Measurements from ENCODE around the gene COG4. TPM values are rescaled to one million over a fixed set of nuclear protein-coding genes. Genes with fewer than 3 reads are reported as not detected.

COG4 gene
- total RNA-seq, 1 experiment from 2014 or later, result 54.2 TPM

GRCh38 chr16:70483426-70483825 lies 39.9 kb downstream of the COG4 start:
- Histone ChIP-seq H3K9ac (ENCODE audit: low read length) (no peak overlapping the region), H3K79me2 (ENCODE audit: insufficient read depth, low read length) (no peaks in the 10 kb centered on the region), H3K27me3 (ENCODE audit: insufficient read depth, low read length) (no peaks in the 10 kb centered on the region), H3K4me1 (ENCODE audit: control insufficient read depth in 1 of 2, insufficient read depth in 2 of 2, low read length in 2 of 2) (peaks cover 3 to 10% of the 10 kb centered on the region in 2 experiments; a peak in 3 of 4 replicates), H4K20me1 (ENCODE audit: insufficient read depth) (no peaks in the 10 kb centered on the region), H3K4me3 (replicated peaks in 1 of 2; ENCODE audit: low read depth in 1 of 2, low read length in 2 of 2) (no peak overlapping the region), H3K4me2 (ENCODE audit: low read length) (no peak overlapping the region), H3K27ac (ENCODE audit: low read depth, low read length) (no peak overlapping the region), H2AFZ (ENCODE audit: low read depth, low read length, poor library complexity, severe bottlenecking) (no peak overlapping the region), H3K9me3 (ENCODE audit: control insufficient read depth in 1 of 2, insufficient read depth in 1 of 2, low read depth in 1 of 2, low read length in 2 of 2) (no peaks in the 10 kb centered on the region), H3K9me2 (ENCODE audit: insufficient read depth) (no peaks in the 10 kb centered on the region), H3K36me3 (ENCODE audit: control insufficient read depth in 1 of 2, insufficient read depth in 2 of 2, low read length in 2 of 2) (peaks cover 0 to 3% of the 10 kb centered on the region in 2 experiments; a peak in 1 of 4 replicates)
- RAD21 ChIA-PET (ENCODE audit: low non-redundant PET in 1 of 2, low total read pairs in 2 of 2, uncharacterized antibody in 2 of 2, unreplicated experiment in 2 of 2), result interaction anchor here in 1 of 2 experiments (0.7 kb wide), 1 partner anchor 210 kb away, joined by 3 read pairs; no protein-coding TSS in a partner anchor
- POLR2A ChIA-PET, result no interaction called here
- CTCF ChIA-PET, result no interaction called here
- ATAC-seq (no peak), DNase-seq (ENCODE audit: low read depth, low spot score) (no peak)
- intact Hi-C loops (cut with micrococcal nuclease), result no loop called here
- no TSS peak for BruUV-seq (replicated peaks)
- TF ChIP-seq ZNF274 (IDR thresholded peaks at IDR 0.05; ENCODE audit: low read depth, low read length) (no peak), SRF (IDR thresholded peaks at IDR 0.05; ENCODE audit: low read depth) (no peak), FOSL1 (IDR thresholded peaks at IDR 0.05; ENCODE audit: low read depth) (no peak), EZH2 (IDR thresholded peaks at IDR 0.05) (no peak), ELF1 (IDR thresholded peaks at IDR 0.05; ENCODE audit: borderline replicate concordance, low read depth) (no peak), REST (IDR thresholded peaks at IDR 0.05; ENCODE audit: low read depth) (no peak), MAX (IDR thresholded peaks at IDR 0.05) (no peak), EZH2phosphoT487 (IDR thresholded peaks at IDR 0.05; ENCODE audit: borderline replicate concordance) (no peak), ZBTB33 (IDR thresholded peaks at IDR 0.05; ENCODE audit: extremely low read depth, insufficient replicate concordance, low read length) (no peak), JUND (IDR thresholded peaks at IDR 0.05) (no peak), CEBPB (IDR thresholded peaks at IDR 0.05; ENCODE audit: low read depth) (no peak), CTCF (IDR thresholded peaks at IDR 0.05 in 2 of 3, conservative IDR thresholded peaks at IDR 0.05 in 1 of 3; ENCODE audit: borderline replicate concordance in 1 of 3, insufficient read depth in 1 of 3, low read depth in 2 of 3, low read length in 2 of 3) (no peak), POLR2A (IDR thresholded peaks at IDR 0.05; ENCODE audit: borderline replicate concordance, extremely low read depth, insufficient read depth, insufficient read length) (no peak), RAD21 (IDR thresholded peaks at IDR 0.05; ENCODE audit: low read depth) (no peak), ATF3 (IDR thresholded peaks at IDR 0.05) (no peak), TCF7L2 (IDR thresholded peaks at IDR 0.05; ENCODE audit: borderline replicate concordance, extremely low read depth, insufficient read depth, insufficient read length) (no peak), SIN3A (IDR thresholded peaks at IDR 0.05; ENCODE audit: low read depth) (no peak)
